ENCODE results near the gene SYT12.

DNA sequence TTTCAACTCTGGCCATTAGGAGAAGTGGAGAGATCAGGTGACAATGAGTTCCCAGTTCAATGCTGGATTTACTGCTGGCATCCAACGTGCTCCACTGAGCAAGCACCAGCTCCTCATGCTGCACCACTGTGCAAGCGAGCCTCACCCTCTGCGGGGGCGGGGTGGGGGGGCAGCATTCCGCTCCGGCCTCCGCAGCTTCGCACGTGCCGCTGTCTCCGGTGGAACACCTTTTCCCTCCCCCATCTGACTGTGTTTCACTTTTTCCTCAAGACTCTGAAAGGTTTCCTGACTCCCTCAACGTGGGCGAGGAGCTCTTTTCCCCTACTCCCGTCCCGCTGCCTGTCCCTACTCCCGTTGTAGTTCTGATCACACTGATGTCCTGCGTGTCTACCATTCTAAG, 32.9 kb downstream of the SYT12 start:
- TF ChIP-seq, protein P1, sequence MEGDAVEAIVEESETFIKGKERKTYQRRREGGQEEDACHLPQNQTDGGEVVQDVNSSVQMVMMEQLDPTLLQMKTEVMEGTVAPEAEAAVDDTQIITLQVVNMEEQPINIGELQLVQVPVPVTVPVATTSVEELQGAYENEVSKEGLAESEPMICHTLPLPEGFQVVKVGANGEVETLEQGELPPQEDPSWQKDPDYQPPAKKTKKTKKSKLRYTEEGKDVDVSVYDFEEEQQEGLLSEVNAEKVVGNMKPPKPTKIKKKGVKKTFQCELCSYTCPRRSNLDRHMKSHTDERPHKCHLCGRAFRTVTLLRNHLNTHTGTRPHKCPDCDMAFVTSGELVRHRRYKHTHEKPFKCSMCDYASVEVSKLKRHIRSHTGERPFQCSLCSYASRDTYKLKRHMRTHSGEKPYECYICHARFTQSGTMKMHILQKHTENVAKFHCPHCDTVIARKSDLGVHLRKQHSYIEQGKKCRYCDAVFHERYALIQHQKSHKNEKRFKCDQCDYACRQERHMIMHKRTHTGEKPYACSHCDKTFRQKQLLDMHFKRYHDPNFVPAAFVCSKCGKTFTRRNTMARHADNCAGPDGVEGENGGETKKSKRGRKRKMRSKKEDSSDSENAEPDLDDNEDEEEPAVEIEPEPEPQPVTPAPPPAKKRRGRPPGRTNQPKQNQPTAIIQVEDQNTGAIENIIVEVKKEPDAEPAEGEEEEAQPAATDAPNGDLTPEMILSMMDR (conservative IDR thresholded peaks at IDR 0.05; ENCODE audit: low read length), result no peak
- TF ChIP-seq EZH2phosphoT487 (IDR thresholded peaks at IDR 0.05; ENCODE audit: borderline replicate concordance, low read depth, low read length), result no peak

All from OCI-LY7 (cell line).